ENCODE results near the gene PAX1.

DNA sequence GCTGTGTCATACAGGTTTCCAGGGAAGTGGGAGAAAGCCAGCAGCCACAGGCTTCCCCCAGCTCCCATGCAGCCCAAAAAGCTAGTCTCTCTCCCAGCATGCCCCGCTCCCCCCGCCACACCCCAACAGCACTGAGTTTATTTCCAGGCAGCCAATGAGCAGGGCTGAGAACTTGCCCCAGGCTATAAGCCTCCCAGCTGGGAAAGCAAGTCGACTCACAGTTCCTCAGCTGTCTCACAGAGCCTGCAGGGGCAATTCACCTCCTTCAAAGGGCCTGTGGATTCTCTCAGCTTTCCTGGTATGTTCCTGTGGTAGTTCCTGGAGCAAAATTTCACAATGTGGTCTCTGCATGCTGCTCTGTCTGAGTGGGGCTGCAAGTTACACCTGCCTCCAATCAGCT is 34.2 kb downstream of the PAX1 start:
- TF ChIP-seq TEAD4 (CRISPR knock-in tag; IDR thresholded peaks at IDR 0.05) (no peak), SOX15 (CRISPR knock-in tag; IDR thresholded peaks at IDR 0.05) (no peak)

Data from WTC11 (cell line).